Measurements from ENCODE around the gene HSPA12A. TPM values are rescaled to one million over a fixed set of nuclear protein-coding genes. Genes with fewer than 3 reads are reported as not detected.

HSPA12A gene
- polyA plus RNA-seq, 1 experiment, result 7.9 TPM

GRCh38 chr10:116775488-116776400 lies 33.4 kb upstream of the HSPA12A start:
- POLR2A ChIA-PET, result no interaction called here
- CTCF ChIA-PET, result interaction anchor here (5.3 kb wide), 1 partner anchor 12 kb away, joined by 48 read pairs; no protein-coding TSS in a partner anchor
- Histone ChIP-seq H3K4me3 (ENCODE audit: low read depth, low read length) (no peak overlapping the region), H3K27me3 (ENCODE audit: control insufficient read depth, insufficient read depth, low read length) (no peaks in the 10 kb centered on the region; the same call in 1 of the 2 replicates), H3K36me3 (ENCODE audit: control insufficient read depth, insufficient read depth, low read length) (no peaks in the 10 kb centered on the region)
- TF ChIP-seq CTCF (IDR thresholded peaks at IDR 0.05; ENCODE audit: insufficient read depth, low read depth, low read length), result no peak
- no peak for DNase-seq (ENCODE audit: low read depth)

GRCh38 chr10:116774728-116775151 lies 32.4 kb upstream of the HSPA12A start:
- ChIA-PET CTCF (interaction anchor here (4.2 kb wide), 1 partner anchor 13 kb away, joined by 22 read pairs; no protein-coding TSS in a partner anchor), POLR2A (no interaction called here)
- Histone ChIP-seq H3K4me3 (ENCODE audit: low read depth, low read length) (no peak overlapping the region), H3K36me3 (ENCODE audit: control insufficient read depth, insufficient read depth, low read length) (no peaks in the 10 kb centered on the region), H3K27me3 (ENCODE audit: control insufficient read depth, insufficient read depth, low read length) (no peaks in the 10 kb centered on the region; the same call in 1 of the 2 replicates)
- DNase-seq (ENCODE audit: low read depth), result no peak
- TF ChIP-seq CTCF (IDR thresholded peaks at IDR 0.05; ENCODE audit: insufficient read depth, low read depth, low read length), result no peak

GRCh38 chr10:116772909-116773705 lies 30.7 kb upstream of the HSPA12A start:
- Histone ChIP-seq H3K36me3 (ENCODE audit: control insufficient read depth, insufficient read depth, low read length) (no peaks in the 10 kb centered on the region), H3K27me3 (ENCODE audit: control insufficient read depth, insufficient read depth, low read length) (no peaks in the 10 kb centered on the region; the same call in 1 of the 2 replicates), H3K4me3 (ENCODE audit: low read depth, low read length) (no peak overlapping the region)
- CTCF ChIA-PET, result interaction anchor here (0.5 to 4.2 kb wide), 5 partner anchors 9 to 126 kb away, joined by 3 to 22 read pairs (median 3); no protein-coding TSS in a partner anchor
- TF ChIP-seq CTCF (IDR thresholded peaks at IDR 0.05; ENCODE audit: insufficient read depth, low read depth, low read length), result no peak
- DNase-seq (ENCODE audit: low read depth), result no peak
- POLR2A ChIA-PET, result no interaction called here

GRCh38 chr10:116771959-116772585 lies 29.7 kb upstream of the HSPA12A start:
- TF ChIP-seq CTCF (IDR thresholded peaks at IDR 0.05; ENCODE audit: insufficient read depth, low read depth, low read length), result no peak
- Histone ChIP-seq H3K27me3 (ENCODE audit: control insufficient read depth, insufficient read depth, low read length) (no peaks in the 10 kb centered on the region; the same call in 1 of the 2 replicates), H3K36me3 (ENCODE audit: control insufficient read depth, insufficient read depth, low read length) (no peaks in the 10 kb centered on the region), H3K4me3 (ENCODE audit: low read depth, low read length) (no peak overlapping the region)
- CTCF ChIA-PET, result interaction anchor here (0.9 to 4.2 kb wide), 4 partner anchors 10 to 395 kb away, joined by 3 to 22 read pairs (median 8); no protein-coding TSS in a partner anchor
- DNase-seq (ENCODE audit: low read depth), result no peak
- POLR2A ChIA-PET, result no interaction called here

Measured in BJ (cell line).